ENCODE measurements around the gene PLTP.

The PLTP gene

GRCh38 chr20:45867819-45868176, 44.2 kb downstream of the PLTP start:
- no peak for DNase-seq

- no peak for DNase-seq
Observed at GRCh38 chr20:45867136-45867818, 44.7 kb downstream of the PLTP start.

GRCh38 chr20:45866454-45866853, 45.5 kb downstream of the PLTP start:
- DNase-seq: no peak

GRCh38 chr20:45863543-45864470, 48.1 kb downstream of the PLTP start:
- DNase-seq: no peak

- DNase-seq: no peak
Observed at GRCh38 chr20:45861221-45862075, 50.5 kb downstream of the PLTP start.

GRCh38 chr20:45860560-45861220, 51.3 kb downstream of the PLTP start:
- no peak for DNase-seq

GRCh38 chr20:45859916-45860315, 52.0 kb downstream of the PLTP start:
- DNase-seq: no peak

GRCh38 chr20:45857882-45858216, 54.1 kb downstream of the PLTP start:
- DNase-seq: peak; percentile 54

GRCh38 chr20:45857114-45857881, 54.7 kb downstream of the PLTP start, which contains the start of the genes ACOT8 and ZSWIM3:
ACOT8 (minus strand) TSS chr20:45857392; CDS start chr20:45857315, 77 bp downstream.
ZSWIM3 (plus strand) TSS chr20:45857614; CDS start chr20:45857826, 212 bp downstream.
- DNase-seq: peak; percentile 93

GRCh38 chr20:45853484-45853883, 58.5 kb downstream of the PLTP start:
- no peak for DNase-seq

- no peak for DNase-seq
Observed at GRCh38 chr20:45852326-45852725, 59.6 kb downstream of the PLTP start.

GRCh38 chr20:45851501-45851900, 60.5 kb downstream of the PLTP start:
- no peak for DNase-seq

- no peak for DNase-seq
Observed at GRCh38 chr20:45850926-45851325, 61.0 kb downstream of the PLTP start.

- DNase-seq: no peak
Observed at GRCh38 chr20:45850238-45850637, 61.7 kb downstream of the PLTP start.

- no peak for DNase-seq
Observed at GRCh38 chr20:45848969-45849582, 62.9 kb downstream of the PLTP start.

Measured in CD4-positive, alpha-beta T cell treated with Interleukin-6 for 4 hours (primary cell).